Activated T-cell treated with anti-CD3 and anti-CD28 coated beads, Interleukin-2, amount 50 U/mL, for 48 hours (primary cell): ENCODE results near the gene ZBTB16.

ENCODE experiments used
- DNase-seq, 2 experiments: peaks; one replicate each; pipeline ENCODE4 v3.0.0-alpha.2; 2020

ZBTB16 gene

DNA sequence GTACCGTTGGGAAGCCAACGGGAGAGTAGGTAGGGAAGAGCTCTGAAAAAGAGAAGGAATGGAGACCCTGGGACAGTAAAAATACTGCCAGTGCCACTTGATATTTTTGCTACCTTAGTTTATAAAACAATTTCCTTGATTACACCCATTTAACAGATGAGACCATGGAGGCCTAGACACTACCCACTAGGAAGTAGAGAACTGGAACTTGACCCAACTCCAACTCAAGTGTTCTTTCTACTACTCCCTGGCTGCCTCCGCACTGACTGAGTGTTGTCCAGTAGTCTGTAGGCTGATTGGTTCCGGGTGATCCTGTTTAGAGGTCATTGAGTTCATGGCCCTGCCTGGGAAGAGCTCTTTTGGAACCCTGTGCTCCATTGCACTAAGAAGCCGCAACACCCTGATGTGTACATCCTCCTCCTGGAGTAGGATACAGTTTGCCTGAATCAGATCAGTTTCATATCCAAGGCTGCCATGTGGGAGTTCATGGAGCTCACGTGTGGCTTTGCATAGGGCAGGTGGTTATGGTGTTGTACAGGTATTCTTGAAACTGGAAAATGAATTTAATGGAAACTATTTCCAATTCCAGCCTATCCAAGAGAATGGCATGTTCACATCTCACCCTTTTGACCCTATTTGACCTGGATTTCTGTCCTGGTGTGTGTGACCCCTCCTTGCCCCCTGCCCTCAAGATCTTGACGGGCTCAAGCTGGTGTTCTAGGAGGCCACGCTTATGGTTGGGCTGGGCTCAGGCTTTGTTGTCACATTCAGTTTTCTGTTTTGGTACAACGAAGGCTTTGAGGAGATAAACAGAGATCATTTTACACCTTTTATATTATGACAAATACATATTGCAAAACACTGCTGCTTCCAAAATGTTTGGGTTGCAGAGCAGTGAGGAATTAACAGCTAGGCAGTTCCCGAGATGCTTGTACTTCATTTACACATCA is 134.5 kb downstream of the ZBTB16 start:
- DNase-seq = no peak

- no peak for DNase-seq
Observed at GRCh38 chr11:114194702-114195101, 135.2 kb downstream of the ZBTB16 start.

DNA sequence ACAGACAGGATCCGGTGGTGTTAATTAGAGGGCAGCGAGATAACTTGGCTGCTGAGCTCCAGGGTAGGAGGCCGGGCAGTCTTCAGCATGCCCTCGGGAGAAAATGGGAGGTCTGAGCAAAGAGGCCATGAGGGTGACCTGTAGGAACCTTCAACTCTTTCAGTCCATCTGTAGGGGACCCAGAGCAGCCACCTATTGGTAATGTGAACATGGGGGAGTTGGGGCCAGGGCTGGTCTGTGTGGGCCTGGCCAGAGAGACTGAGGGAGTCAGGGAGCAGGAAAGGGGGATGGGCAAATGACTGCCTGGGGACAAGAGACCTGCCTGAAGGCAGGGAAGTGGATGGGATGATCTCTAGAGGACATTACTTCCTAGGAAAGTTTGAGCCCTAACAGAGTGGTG is 135.6 kb downstream of the ZBTB16 start:
- DNase-seq = no peak

DNA sequence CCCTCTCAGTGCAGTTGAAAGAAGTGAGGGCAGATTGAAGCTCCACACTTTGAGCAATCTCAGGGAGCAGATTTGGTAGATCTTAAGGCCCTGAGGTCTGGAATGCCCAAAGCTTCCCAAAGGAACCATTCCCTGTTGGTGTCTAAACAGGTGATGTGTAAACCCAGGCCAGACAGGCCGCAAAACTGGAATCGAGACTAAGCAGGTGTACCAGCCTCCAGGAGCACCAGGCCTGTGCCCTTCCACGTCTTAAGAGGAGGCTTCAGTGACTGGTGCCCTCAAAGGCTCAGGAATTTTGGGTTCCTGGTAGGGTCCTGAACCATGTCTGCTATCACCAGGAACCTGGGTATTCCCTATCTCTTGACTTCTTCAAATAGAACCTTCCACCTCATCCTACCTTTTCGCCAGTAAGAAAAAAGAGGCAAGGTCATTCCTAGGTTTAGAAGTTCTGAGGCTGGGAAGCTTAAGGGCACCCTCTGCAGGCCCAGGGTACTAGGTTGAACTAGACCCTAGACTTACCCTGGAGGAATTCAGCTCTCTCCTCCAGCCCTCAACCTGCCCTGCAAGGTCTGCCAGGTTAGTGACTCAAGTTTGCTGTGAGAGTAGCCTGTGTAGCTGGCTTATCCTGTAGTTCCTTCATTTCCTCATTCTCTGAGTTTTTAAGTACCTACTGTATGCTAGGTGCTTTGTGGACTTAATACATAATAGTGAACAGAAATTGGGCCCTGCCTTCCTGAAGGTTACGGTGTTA is 136.6 kb downstream of the ZBTB16 start:
- no peak for DNase-seq

DNA sequence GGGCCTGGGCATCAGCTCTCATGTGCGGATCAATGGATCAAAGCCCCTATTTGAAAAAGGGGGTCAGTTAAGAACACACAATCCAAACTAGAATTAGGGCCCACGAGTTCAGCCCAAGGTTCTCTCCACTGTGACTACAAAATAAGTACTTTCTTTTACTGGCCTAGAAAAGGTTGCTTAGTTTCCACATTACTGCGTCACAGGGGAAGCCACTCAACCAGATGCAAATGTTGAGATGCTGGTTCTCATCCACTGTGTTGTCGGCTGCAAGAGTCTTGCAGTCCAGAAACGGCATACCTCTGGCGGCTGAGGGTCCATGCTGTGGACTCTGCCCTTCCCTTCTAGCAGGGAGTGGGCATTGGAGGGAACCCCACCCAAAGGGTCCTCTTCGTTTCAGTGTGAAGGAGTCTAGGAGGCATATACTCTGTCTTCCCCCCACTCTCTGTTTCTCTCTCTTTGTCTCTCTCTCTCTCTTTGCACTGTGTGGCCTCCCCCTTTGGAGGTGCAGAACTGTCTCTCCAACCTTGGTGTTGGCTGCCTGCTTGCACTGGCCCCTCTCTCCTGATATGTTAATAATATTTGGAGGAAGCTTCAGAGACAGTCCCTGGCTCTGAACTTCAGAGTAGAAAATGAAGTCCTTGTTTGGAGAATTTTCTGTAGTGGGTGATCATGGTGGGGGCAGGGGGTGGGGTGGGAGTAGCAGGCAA is 137.6 kb downstream of the ZBTB16 start:
- DNase-seq = no peak

- DNase-seq = no peak
Observed at GRCh38 chr11:114197799-114198500, 138.4 kb downstream of the ZBTB16 start.

- no peak for DNase-seq
Observed at GRCh38 chr11:114199051-114199450, 139.5 kb downstream of the ZBTB16 start.

GRCh38 chr11:114200351-114201133 is 141.0 kb downstream of the ZBTB16 start:
- DNase-seq = no peak

- DNase-seq = no peak
Observed at GRCh38 chr11:114201219-114201618, 141.7 kb downstream of the ZBTB16 start.

- no peak for DNase-seq
Observed at GRCh38 chr11:114202011-114202609, 142.6 kb downstream of the ZBTB16 start.

DNA sequence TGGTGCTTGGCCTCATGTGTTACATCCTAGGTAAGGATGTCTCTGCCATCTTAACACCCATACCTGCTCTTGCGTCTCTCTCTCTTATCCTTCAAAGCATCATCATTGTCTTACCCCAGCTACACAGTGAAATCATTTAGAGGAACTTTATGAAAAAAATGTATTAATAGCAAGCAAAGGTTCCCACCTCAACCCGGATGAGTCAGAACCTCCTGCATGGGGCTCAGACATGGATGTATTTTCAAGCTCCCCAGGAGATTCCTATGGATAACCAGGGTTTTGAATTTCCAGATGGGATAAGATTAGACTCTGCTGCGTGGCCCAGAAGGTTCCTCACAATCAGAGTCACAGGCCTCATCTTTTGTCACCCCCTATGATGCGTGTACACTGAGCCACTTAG is 147.6 kb downstream of the ZBTB16 start:
- DNase-seq = no peak

GRCh38 chr11:114208377-114208776 is 148.9 kb downstream of the ZBTB16 start:
- DNase-seq = peak; percentile 26 to 27

DNA sequence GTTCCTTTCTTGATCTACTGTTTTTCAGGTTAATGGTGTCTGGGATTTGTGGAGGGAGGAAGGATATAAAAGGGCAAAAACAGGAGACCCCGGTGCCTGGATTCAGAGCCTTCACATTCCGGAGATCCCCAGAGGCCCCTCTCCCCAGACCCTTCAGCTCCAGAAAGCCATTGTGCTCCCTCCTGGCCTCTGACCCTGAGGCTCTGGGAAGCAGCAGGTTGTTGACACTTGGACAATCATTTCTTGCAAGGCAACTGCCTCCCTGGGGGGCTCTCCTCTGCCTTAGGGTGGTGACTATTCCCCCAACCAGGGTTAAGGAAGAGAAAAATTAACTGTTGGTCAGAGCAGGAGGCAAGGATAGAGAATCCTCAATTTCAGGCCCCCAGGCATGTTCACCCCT is 149.8 kb downstream of the ZBTB16 start:
- no peak for DNase-seq

- DNase-seq = no peak
Observed at GRCh38 chr11:114209904-114210303, 150.4 kb downstream of the ZBTB16 start.

GRCh38 chr11:114211444-114212121 is 152.1 kb downstream of the ZBTB16 start:
- DNase-seq = no peak

DNA sequence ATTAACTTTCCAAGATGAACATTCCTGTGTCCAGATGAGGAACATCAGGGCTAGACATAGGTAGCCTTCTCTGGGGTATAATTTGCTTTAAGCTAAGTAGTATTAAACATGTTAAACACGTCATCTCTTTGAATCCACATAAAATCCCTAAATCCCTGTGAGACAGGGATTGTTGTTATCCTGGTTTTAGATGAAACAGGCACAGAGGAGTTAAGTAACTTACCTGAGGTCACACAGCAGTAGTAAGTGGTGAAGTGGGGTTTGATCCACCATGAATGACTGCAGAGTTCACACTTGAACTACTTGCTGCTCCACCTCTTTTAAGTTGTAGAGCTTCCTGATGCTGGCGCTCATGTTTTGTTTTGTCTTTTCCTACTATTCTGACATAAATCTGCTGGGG is 154.1 kb downstream of the ZBTB16 start:
- no peak for DNase-seq

DNA sequence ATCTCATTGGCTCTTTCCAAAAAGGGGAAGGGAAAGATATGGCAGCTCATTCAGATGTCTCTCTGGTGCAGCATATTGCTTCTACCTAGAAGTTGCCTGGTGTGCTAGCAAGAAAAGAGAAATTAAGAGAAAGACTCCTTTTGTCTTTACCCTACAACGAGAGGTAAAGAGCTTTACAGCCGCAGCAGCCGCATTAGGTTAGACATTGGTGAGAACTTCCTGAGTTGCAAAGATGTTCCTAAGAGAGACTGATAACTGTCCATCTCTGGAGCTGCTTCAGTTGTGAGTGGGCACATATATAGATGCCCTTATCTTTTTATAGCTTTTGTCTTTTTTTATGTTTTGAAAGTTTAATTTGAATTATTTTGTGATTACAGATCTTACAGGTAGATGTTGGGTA is 155.9 kb downstream of the ZBTB16 start:
- no peak for DNase-seq

GRCh38 chr11:114215871-114216795 is 156.6 kb downstream of the ZBTB16 start:
- no peak for DNase-seq

GRCh38 chr11:114216796-114217180 is 157.3 kb downstream of the ZBTB16 start:
- DNase-seq = no peak

- DNase-seq = no peak
Observed at GRCh38 chr11:114218508-114218907, 159.0 kb downstream of the ZBTB16 start.
